Pons (tissue), 1 donor: Measurements from ENCODE around the gene GRID1.

Experiments
- DNase-seq: peaks from one replicate; pipeline ENCODE4 v3.0.0-alpha.2; 2016; ENCODE audit warnings: low spot score

The GRID1 gene

GRCh38 chr10:85648279-85648754 is 718.3 kb downstream of the GRID1 start:
- DNase-seq: no peak

DNA sequence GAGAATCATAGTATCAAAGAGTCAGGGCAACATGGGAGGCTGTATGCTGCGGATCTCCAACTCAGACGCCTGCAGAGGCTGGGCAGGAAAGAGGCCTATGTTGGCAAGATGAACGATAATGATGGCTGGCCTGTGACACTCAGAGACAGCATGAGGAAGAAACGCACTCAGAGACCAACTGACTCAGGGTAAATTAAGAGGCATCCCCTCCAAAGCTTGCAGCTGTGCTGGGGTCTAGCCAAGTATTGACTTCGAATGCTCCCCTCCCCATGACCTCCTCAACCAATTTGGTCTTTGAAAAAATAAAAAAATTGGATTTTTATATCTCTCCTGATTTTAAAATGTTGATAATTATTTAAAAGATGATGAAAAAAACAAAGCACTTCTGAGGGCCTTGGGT is 718.9 kb downstream of the GRID1 start:
- no peak for DNase-seq

DNA sequence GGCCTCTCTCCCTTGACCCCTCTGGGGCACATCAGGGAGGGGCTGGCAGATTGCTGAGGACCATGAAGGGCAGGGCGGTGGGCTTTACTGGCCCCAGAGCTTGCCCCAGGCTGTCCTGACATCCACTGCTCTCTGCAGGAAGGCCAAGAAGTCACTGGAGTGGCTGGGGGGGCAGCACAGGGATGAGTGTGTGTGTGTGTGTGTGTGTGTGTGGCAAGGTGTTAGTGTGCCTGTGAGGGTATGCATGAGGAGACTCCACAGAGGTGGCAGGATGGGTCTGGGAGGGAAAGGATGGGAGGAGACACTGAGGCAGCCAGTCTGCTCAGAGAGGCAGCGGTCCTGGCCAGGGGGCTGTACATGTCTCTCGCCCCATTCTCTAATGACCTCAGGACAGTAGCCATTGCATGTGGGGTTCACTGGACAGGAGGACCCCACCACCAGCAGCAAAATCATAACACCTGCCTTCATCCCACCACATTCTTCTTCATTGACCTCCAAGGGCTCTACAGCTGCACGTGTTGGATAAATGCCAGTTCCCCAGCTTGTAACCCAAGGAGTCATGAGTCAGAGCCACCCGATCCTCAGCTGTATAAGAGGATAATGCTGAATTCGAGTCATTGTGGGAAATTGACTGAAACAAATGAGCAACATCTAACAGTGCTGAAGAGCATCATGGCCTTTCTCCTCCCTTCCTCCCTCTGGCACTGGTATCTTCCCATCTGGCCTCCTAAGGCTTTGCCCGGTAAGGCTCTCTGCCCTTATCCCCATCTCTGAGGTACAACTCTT is 720.5 kb downstream of the GRID1 start:
- peak; percentile 65 for DNase-seq

DNA sequence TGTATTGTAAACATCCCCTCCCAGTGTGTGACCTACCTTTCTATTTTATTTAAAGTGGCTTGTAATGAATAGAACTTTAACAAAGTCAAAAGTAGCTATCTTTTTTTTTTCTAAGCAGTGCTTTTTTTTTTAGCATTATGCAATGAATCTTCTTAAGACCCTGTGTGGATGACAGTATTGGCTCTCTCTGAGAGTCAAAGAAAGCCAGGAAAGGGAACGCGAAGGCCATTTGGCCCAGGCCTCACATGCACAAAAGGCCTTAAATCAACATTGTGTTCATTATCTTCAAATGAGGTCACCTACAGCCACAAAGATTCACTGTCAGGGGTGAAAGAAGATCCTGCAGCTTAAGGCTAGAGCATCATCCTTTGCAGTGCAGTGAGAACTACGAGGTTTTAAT is 721.5 kb downstream of the GRID1 start:
- DNase-seq: no peak

- DNase-seq: no peak
These were observed 722.6 kb downstream of the GRID1 start for GRCh38 chr10:85643845-85644525.

GRCh38 chr10:85643171-85643844 is 723.3 kb downstream of the GRID1 start:
- DNase-seq: no peak

DNA sequence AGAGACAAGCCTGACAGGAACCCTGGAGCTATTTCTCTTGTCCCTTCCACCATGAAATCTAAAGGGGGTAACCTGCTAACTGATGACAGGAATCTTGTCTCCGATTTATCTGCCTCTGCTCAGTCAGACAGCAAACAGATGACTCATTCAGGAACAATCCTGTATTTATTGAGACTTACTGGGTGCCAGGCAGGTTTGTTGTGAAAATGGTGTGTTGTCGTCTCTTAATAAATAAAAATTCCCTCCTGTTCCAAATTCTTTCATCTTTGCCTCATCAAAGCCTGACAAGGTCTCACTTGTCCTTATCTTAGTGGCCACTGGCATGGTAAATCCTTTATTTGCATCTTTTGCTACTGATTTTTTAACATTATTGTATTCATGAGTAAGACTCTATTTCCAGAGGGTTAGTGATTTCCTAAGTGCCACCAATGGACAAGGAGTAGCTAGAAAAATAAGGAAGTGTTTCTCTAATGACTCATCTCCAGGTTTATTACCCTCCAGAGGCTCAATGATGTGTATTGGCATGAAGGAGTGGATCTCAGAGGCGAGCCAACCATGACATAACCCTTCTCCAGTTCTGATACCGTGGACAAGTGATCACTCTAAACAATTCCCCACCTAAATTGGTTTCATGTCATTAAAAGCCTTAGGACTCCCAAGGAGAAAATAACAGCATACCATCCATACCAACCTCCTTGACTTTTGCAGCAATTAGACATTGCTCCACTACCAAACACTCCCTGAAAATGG is 724.0 kb downstream of the GRID1 start:
- DNase-seq: peak; percentile 44

GRCh38 chr10:85642082-85642420 is 724.5 kb downstream of the GRID1 start:
- DNase-seq: no peak

GRCh38 chr10:85641479-85642009 is 725.1 kb downstream of the GRID1 start:
- DNase-seq: no peak

DNA sequence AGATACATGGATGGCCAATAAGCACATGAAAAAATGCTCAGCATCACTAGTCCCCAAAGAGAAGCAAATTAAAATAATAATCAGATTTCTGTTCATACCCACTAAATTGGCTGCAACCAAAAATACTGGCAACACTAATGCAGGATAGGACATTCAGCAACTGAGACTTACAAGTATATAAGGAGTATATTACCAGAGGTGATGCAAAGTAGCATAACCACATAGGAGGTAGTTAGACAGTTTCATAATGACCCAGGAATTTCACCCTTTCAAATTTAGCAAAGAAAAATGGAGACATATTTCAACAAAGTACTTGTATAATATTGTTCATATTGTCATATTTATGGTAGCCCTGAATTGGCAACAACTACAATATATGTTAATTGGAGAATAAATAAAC is 727.8 kb downstream of the GRID1 start:
- DNase-seq: no peak

- DNase-seq: no peak
These were observed 730.9 kb downstream of the GRID1 start for GRCh38 chr10:85635650-85636049.

- DNase-seq: no peak
These were observed 742.1 kb downstream of the GRID1 start for GRCh38 chr10:85624511-85624910.

DNA sequence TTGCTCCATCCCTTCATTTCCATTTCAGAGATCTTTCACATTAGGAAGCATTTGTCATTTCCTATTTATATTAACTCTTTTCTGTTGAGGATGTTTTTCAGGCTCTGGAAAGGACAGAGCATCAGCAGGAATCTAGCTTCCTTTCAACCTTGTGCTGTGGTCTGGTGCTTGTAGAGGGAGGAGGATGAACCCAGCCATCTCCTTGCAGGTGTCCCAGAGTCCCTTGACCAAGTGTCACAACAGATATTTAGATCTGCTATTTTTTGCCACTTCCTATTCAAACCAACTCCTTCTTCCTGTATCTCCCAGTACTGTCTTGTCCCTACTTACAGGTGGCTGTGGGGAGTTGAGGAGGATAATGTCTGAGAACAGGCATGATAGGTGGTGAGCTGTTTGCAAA is 742.8 kb downstream of the GRID1 start:
- DNase-seq: no peak

- no peak for DNase-seq
These were observed 743.3 kb downstream of the GRID1 start for GRCh38 chr10:85623342-85623741.

DNA sequence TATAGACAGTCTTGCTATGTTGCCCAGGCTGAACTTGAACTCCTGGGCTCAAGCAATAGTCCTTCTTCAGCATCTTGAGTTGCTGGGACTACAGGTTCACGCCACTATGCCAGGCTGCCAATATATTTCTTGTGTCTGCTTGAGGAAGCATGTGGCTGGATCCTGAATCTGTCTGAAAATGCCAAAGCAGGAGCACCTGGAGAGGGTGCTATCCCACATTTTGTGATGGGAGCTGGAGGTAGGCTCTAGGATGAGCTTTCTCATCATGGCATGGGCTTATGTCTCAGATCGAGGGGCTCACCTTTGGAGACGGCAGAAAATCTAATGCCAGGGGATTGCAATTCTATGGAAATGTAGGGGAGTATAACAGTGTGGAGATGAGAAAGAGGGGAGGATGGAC is 744.2 kb downstream of the GRID1 start:
- DNase-seq: no peak

DNA sequence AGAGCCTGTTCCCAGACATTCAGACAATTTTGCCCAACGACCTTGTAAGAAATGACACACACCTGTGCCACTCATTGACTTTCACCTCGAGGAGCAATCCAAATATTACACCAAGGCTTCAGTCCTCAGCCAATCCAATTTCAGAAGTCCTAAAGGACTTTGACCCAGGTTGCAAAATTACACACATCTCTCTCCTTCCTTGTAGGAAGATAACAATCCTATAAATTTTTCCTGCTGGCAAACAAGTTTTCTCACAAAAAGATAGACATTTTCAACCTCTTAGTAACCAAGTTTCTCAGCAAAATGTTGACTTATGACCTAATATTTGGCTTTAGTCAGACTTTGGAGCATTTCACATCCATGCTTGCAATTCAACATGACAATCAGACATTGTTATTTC is 745.0 kb downstream of the GRID1 start:
- no peak for DNase-seq

GRCh38 chr10:85620807-85621206 is 745.8 kb downstream of the GRID1 start:
- no peak for DNase-seq

GRCh38 chr10:85619832-85620231 is 746.8 kb downstream of the GRID1 start:
- no peak for DNase-seq

DNA sequence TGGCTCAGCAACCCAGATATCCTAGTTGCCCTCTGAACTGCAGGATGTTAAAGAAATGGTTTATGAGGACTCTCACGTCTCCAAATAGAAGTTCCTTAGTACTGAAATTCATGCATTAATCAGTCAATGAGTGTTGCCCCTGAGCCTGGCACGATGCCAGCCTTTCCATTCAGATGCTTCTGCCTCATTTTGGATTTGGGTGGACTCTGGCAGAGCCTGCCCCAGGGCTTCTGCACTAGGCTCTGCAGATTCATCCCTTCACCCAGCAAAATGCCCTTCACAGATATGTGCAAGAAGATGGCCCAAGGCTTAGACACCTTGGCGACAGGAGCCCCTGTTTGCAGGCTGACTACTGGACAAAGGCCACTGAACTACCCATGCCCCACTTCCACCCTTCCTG is 747.8 kb downstream of the GRID1 start:
- no peak for DNase-seq

DNA sequence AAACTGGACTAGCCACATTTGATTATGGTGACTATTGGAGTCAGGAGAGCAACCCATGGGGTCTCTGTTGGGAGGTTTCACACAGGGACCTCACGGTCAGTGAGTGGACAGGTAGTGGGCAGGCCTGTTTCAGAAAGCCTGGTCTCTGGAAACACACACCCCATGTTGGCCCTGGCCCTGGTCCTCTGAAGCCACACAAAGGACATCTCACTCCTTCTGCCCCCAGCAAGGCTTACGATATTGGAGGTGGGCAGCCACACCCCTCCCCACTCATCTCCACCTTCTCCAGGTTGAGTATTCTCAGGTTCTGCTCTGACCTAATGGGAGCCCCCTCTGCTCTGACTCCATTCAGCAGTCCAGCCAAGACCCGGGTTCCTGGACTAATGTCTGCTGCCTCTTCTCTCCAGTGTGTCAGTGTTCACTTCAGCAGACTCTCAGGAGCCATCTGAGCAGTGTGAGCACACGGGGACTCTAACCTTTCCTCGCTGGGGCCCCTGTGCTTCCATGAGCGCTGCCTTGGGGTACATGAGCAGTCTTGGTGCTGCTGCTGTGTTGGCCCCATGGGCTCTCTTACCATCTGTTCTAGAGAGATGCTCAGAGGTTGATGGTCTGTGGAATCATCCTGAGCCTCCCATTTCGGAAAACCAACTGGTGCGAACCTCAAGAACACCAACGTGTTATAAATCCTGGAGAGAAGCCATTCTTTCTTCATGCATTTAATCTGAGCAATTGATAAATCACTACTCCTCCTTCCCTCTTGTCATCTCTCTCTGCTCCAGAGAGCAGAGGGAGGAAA is 748.6 kb downstream of the GRID1 start:
- no peak for DNase-seq

GRCh38 chr10:85615556-85615955 is 751.0 kb downstream of the GRID1 start:
- no peak for DNase-seq
